ENCODE measurements around the gene BORCS5. TPM values are rescaled to one million over a fixed set of nuclear protein-coding genes. Genes with fewer than 3 reads are reported as not detected.
"Not testable (repeated sequence)": the region's sequence is repeated elsewhere in the genome, so short reads cannot be mapped to it uniquely, and the experiment has no call there.

BORCS5 gene
- total RNA-seq: 9.7 TPM
- long read RNA-seq, full-length matches to known transcripts: 5 of 12 reads
- long read RNA-seq, partial matches to known transcripts: 0 of 12 reads
- long read RNA-seq, other reads (novel, unspliced or antisense): 7 of 12 reads

DNA sequence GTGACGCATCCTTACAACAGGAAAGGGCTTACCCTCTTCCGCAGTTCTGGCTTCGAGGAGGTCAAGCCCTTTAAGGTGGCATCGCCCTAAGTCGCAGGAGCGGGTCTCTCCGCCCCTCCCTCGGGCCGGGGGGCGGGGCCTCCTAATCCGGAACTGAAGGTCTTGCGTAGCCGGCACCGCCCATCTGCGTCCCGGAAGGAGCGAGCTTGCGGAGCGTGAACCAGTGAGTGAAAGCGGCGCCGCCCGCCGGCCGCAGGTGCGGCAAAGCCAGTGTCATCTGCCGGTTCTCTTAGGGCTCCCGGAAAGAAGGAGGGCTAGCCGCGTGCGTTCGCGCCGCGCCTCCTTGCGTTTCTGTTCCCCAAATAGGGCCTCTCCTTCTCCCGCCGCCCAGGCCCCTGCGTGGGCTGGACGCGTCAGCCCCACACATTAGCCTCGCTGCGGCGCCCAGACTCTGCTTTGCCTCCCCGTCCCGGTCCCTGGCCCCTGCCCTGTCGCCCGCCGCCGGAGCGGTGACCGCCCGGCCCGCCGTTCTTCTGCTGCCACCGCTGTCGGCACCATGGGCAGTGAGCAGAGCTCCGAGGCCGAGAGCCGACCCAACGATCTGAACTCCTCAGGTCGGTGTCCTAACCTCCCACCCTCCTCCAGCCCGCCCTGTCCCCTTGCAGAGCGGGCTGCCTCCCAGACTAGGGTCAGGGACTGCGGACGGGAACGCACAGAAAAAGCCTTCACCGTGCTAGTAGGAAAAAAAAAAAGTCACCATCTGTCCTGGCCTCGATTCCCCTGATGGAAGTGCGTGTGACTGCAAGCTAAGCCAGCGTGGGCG is at the start of gene BORCS5:
BORCS5 (plus strand) TSS at position 183 of the 823 bp plus-strand sequence; CDS start at position 557, 374 bp downstream.
- intact Hi-C loops (cut with DNase I): no loop called here

DNA sequence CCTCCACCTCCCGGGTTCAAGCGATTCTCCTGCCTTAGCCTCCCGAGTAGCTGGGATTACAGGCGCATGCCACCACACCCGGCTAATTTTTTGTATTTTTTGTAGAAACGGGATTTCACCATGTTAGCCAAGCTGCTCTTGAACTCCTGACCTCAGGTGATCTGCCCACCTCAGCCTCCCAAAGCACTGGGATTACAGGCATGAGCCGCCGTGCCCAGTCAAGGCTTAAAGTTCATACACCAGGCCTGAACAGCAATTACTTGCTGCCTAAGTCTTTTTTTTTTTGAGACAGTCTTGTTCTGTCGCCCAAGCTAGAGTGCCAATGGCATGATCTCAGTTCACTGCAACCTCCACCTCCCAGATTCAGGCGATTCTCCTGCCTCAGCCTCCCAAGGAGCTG is 46.2 kb upstream of the BORCS5 start:
- intact Hi-C loops (cut with DNase I): not testable (repeated sequence)

More for the DNA sequence above, at the start of gene BORCS5:
- DNase-seq (ENCODE audit: low spot score): peak; percentile 99

DNA sequence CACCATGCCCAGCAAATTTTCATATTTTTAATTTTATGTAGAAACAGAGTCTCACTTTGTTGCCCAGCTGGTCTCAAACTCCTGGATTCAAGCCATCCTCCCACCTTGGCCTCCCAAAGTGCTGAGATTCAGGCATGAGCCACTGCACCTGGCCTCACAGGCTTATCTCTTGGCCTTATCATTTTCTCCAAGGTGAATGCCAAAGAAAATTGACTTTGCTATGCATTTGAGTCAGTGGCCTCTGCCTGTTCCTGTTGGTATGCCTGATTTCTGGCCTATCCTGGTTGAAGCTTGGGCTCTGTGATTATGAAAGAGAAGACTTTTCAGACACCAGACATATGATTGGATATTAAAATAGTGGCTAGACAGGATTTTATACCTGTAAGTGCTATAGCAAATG is 41.0 kb upstream of the BORCS5 start:
- intact Hi-C loops (cut with DNase I): no loop called here
- no peak for DNase-seq (ENCODE audit: low spot score)

More for the DNA sequence above, 46.2 kb upstream of the BORCS5 start:
- DNase-seq (ENCODE audit: low spot score): not testable (repeated sequence)

DNA sequence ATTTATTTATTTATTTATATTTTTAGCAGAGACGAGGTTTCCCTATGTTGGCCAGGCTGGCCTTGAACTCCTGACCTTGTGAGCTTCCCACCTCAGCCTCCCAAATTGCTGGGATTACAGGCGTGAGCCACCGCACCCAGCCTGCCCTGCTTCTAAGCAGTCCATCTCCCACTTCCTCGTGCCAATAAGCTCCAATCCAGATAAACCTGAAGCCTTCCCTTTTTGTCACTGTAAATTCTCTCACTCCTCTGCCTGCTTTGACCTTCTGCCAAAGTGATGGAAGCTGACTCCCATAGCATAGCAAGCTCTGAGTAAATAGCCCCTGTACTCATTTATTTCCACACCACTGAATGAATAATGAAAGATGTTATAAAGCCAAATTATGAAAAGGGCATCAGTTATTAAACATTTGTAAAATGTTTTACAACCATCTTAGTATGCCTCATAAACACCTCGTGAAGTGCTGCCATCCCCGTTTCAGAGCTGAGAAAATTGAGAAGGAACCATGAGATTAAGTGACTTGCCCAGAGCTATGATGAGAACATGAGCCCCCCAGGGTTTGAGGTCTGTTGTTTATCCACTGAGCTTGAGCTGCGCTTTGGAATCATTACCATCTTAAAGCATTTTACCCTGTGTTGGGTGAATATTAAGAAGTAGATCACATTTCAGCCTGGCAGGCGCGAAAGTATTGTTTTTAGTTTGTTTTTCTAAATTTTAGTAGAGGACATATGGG is 37.3 kb upstream of the BORCS5 start:
- intact Hi-C loops (cut with DNase I): no loop called here
- DNase-seq (ENCODE audit: low spot score): no peak

DNA sequence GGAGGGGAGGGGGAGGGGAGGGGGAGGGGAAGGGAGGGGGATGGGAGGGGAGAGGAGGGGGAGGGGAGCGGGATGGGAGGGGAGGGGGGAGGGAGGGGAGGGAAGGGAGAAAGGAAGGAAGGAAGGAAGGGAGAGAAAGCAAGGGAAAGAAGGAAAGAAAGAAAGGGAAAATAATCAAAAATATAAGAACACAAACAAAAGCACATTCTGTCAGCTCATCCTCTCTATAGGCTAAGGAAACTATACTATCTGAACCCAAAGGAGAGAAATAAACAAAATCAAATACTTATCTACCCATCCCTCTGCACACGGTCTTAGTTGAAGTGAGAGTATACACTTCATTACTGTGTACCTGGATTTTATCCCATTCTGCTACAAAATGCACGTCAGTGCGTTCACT is 33.8 kb upstream of the BORCS5 start:
- intact Hi-C loops (cut with DNase I): no loop called here
- no peak for DNase-seq (ENCODE audit: low spot score)

DNA sequence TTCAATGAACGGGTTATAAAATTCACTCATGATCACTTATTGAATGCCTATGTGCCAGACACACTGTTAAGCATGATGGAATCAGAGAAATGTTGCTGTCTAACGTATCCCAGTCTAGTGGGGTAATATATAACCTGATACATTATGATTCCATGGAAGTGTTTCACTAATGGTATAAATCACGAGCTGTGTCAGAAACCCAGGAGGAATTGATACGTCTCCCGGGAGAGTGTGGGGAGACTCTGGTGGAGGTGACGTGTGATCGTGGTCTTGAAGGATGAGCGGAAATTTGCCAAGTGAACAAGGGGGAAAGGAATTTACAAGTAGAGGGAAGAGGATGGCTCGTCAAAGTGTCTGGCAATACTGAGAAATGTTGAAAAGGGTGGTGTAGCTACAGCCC is 33.3 kb upstream of the BORCS5 start:
- no peak for DNase-seq (ENCODE audit: low spot score)
- intact Hi-C loops (cut with DNase I): no loop called here

DNA sequence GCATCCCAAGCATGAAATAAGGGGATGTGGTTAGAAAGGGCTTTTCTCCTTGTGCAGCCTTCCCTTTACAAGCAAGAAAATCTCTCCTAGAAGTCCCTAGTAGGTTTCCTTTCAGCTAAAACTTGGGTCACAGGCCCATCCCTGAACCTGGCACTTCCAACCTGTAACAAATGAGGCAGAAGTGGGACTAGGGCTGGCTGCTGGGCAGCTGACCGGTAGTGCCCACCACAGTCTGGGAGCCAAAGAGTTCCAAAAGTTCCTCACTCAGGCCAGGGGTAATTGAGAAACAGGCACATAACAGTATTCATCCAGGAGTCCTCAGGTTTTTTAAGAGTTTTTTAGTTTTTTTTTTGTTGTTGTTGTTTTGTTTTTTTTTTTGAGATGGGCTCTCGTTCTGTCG is 30.6 kb upstream of the BORCS5 start:
- intact Hi-C loops (cut with DNase I): no loop called here
- no peak for DNase-seq (ENCODE audit: low spot score)

DNA sequence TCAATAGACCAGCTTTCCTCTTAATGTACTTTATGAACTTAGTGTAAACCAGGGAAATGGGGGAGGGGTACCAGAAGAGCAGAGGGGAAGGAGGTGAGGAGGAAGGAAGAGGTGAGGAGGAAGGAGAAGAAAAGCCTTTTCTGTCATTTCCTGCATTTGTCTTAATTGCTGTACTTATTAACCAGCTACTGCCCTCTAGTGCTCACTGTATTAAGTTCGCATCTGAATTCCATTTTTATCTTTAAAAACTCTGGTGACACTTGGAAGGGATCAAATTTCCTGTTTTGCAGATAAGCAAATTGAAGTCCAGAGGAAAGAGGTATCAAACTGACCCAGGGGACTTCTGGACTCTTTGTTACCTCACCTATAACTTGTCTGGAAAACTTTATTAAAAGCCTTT is 29.1 kb upstream of the BORCS5 start:
- intact Hi-C loops (cut with DNase I): no loop called here
- DNase-seq (ENCODE audit: low spot score): no peak

DNA sequence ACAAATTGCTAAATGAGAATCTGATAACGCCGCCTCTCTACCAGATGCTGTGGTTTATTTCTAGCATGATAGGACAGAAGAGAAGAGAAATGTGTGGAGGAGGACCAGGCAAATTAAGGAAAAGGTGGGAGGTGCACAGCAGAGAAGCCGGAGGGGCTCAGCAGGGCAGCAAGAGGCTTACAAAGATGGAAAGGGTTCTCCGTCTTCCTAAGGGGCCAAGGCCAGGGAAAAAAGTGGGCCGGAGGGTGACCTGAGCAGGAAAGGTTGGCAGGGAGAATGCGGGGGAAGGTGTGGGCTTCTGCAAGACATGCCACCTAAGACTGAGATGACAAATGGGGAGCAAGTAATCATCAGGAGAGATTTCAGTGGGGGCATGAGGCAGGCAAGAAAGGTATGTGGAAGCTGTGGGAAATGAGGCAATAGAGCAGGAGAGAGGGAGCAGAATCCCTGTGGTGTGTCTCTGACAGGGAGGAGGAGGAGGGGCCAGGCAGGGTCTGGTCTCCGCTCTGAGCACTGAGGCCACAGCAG is 25.6 kb upstream of the BORCS5 start:
- intact Hi-C loops (cut with DNase I): loop anchor here (5.0 kb wide), 1 partner anchor 249 kb away; no protein-coding TSS in a partner anchor
- no peak for DNase-seq (ENCODE audit: low spot score)

DNA sequence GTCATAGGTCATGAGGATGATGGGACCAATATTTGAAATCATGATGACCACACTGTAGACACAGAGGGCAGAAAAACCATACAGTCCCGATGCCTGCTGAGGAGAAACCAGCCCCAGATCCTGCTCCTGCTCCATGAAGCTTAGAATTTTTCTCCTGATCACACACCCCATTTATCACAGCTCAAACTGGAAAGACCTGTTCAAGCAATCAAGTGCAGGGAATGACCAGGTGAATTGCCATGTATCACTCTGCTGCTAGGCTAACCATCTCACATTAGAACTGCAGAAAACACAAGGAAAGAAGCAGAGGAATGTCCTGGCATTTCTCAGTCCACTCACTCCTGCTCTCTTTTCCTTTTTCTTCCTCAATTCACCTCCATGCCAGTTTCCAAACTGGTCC is 25.0 kb upstream of the BORCS5 start:
- DNase-seq (ENCODE audit: low spot score): no peak
- intact Hi-C loops (cut with DNase I): loop anchor here (5.0 kb wide), 1 partner anchor 250 kb away; no protein-coding TSS in a partner anchor

DNA sequence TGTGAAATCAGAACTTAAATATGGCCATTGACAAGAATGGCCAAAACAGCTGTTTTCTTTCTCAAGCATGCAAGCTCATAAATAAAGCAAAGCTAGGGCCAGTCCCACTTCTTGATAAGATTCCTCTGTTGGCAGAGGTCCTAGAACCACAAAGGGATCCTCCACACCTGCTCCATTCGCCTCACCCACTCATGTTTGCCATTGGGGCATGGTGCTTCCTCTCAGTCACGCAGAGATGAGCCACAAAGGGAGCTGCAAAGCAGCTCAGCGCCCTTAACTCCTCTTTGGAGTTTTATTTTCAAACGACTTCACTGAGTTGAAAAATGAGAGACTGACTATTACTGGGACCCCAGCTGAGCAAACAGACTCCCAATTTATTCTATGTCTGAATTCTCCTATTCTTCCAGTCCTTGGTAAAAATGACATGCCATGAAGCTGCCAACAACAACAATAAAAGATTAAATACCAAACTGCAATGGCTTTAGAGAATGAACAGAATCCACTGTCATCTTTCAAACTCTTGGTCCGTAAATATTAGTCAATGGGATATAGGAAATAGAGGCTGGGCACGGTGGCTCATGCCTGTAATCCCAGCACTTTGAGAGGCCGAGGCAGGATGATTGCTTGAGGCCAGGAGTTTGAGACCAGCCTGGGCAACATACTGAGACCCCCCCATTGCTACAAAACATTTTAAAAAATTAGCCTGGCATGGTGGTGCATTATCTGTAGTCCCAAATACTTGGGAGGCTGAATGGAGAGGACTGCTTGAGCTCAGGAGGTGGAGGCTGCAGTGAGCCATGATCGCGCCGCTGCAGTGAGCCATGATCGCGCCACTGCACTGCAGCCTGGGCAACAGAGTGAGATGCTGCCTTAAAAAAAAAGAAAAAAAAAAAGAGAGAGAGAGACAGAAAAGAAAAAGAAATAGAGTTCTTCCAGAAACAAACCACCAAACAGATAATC is 23.2 kb upstream of the BORCS5 start:
- intact Hi-C loops (cut with DNase I): loop anchor here (5.0 kb wide), 1 partner anchor 251 kb away; no protein-coding TSS in a partner anchor

DNA sequence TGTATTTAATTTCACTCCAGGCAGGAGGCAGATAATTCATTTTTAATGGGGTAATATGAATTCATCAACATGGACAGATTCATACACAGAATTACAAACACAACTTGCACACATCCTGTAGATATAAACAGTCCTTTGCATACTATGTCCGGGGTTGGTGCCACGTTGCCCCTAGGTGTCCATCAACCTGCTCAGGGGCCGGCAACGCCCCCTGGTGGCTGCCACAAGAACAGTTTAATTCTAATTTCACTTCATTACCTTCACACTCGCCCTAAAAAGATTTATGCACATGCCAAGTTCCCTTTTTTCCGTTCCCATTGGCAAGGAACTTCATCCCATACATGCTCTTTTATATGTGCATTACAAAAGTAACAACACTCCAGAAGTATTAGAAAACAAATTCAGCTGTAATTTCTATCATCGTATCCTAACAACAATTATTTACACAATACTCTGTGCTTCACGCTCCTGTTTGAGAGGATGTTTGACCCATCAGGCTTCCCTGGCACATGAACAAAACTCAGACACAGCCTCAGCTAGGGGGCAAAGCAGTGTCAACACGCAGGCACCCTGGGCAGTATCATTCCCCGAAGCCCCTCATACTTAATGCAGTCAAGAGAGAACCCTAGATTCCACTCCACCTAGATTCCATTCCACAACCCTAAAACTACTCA is 22.4 kb upstream of the BORCS5 start:
- intact Hi-C loops (cut with DNase I): loop anchor here (5.0 kb wide), 1 partner anchor 252 kb away; no protein-coding TSS in a partner anchor
- no peak for DNase-seq (ENCODE audit: low spot score)

More for the DNA sequence above, 23.2 kb upstream of the BORCS5 start:
- DNase-seq (ENCODE audit: low spot score): no peak

DNA sequence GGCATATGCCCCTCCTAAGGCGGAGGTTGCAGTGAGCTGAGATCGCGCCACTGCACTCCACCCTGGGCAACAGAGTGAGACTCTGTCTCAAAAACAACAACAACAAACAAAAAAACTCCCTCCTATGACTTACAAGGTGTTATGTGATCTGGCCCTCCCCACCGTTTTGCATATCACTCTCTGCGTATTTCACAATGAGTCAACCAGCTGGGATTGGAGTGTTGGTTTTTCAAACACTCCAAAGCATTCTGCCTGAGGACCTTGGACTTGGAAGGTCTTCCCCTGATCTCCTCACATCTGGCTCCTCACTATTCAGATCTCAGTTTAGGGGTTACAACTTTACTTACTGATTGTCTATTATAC is 20.8 kb upstream of the BORCS5 start:
- intact Hi-C loops (cut with DNase I): no loop called here
- DNase-seq (ENCODE audit: low spot score): no peak

DNA sequence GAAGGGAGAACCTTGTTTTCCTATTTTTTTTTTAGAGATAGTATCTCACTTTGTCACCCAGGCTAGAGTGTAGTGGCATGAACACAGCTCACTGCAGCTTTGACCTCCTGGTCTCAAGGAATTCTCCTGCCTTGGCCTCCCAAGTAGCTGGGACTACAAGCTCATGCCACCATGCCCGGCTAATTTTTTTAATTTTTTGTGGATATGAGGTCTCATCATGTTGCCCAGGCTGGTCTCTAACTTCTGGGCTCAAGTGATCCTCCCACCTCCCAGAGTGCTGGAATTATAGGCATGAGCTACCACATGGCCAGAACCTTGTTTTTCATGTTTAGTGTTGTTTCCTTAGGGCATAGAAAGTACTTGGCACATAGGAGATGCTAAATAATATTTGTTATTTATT is 20.4 kb upstream of the BORCS5 start:
- intact Hi-C loops (cut with DNase I): no loop called here
- DNase-seq (ENCODE audit: low spot score): no peak

DNA sequence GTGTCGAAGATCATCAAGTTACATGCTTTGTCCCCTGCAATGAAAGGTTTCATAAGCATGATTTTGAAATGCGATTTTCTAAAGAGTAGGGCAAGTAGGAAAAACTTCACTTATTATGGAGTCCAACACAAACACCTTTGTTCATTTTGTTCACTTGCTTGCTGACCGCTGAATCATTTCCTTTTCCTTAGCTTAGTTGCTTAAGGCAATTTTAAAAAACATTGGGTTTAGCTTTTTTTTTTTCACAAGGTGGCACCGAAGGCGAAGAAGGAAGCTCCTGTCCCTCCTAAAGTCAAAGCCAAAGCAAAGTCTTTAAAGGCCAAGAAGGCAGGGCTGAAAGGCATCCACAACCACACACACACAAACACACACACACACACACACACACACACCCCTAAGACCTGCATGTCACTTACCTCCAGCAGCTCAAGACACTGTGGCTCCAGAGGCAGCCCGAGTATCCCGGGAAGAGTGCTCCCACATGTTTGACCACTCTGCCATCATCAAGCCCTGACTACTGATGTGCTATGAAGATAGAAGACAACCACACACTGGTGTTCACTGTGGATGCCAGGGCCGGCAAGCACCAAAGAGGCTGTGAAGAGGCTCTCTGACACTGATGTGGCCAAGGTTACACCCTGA is 18.2 kb upstream of the BORCS5 start:
- no peak for DNase-seq (ENCODE audit: low spot score)
- intact Hi-C loops (cut with DNase I): no loop called here

DNA sequence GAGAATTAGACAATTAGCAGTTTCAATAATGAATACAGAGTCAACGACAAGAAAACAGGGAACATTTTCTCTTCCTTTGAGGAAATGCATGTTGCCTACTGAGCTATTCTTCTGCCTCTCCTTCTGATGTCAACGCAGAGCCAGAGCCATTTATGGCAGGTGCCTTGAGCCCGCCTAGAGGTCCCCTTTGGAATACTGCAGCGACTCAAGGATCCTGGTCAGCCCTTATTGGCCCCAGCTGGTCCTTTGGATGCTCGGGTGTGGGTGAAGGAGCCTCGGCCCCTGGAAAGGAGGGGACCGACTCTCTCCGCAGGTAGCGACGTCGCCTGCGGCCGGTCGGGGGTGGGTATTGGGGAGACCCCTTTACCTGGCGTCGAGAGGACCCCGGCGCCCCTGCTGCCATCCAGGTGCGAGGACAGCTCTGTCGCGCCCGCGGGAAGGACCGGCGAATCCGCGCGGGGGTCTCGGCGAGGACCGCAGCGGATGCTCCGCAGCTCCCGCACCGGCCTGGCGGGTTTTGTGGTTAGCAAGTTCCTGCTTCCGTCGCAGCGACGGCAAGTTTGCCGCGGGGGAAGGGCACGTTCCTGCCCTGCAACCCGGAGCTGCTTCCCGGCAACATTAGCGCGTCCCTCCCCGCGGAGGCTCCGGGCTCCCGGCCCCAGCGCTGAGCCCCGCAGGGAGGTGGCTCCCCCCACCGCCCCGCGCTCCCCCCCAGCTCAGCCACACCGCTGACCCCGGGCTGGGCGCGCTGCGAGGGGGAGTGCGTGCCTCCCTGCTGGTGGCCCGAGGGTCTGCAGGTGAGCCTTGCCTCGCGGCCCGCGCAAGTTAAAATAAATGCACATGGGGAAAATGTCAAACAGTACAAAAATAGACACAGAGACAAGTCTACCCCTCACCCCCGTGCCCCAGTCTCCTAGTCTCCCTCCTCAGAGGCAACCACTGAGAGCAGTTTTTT is 6.9 kb upstream of the BORCS5 start, which contains the start of gene MANSC1:
MANSC1 (minus strand) TSS at position 532 of the 955 bp plus-strand sequence. CDS start 6,928 bp downstream, outside the sequence.
- DNase-seq (ENCODE audit: low spot score): peak; percentile 90
- intact Hi-C loops (cut with DNase I): no loop called here
